GM21515 (cell line): ENCODE results near the gene SRD5A2.
"Not testable (repeated sequence)": the region's sequence is repeated elsewhere in the genome, so short reads cannot be mapped to it uniquely, and the experiment has no call there.

ENCODE experiments used
- ATAC-seq: cut with Tn5 transposase; IDR thresholded peaks from one replicate; pipeline ENCODE4 v1.9.1; 2021; ENCODE audit not compliant: unreplicated experiment

Gene SRD5A2

DNA sequence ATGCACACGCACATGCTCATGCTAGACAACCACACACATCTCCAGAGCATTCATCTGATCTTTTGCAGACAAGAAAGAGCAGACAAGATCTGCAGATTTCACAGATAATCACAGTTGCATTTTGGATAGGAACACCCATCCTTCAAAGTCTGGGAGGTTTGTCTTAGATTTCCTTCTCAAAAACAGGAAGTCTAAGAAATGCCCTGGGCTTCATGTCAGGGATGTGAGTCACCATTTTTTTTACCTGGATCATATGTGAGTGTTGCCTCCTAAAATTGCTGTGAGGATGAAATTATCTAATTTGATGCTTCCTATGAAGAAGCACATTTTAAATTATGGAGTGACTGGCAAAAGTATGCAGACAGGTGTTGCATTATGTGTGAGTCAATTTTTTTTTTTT, 46.1 kb downstream of the SRD5A2 start:
- ATAC-seq, result no peak

DNA sequence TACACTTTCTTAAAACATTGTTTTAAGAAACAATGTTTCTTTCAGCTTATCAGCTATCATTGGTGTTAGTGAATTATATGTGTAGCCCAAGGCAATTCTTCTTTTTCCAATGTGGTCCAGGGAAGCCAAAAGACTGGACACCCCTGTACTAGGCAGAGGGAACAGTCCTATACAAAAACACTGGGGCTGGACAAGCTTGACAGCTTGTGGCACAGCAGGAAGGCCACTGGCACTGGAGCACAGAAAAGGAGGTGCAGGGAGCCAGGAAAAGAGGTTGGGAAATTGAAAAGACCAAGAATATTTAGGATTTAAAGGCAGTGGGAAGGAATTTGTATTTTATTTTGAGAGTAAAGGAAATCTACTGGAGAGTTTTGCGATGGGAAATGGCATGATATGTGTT, 47.7 kb downstream of the SRD5A2 start:
- no peak for ATAC-seq

DNA sequence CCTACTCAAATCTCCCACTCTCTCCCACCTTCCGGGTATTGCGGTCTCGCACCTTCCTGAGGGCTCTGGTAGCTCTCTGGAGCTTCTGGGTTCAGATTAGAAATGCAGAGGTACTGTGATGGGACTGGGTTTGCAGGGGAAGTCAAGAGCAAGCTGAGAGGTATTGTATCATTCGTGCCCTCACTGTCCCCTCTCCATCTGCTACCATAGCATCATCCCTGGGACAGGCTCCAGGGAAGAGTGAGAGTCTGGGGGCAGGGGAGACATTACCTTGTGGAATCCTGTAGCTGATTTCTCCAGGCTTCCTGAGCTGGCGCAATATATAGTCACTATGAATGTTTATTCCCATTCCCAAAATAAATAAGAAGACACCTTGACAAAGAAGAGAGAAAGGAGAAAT, 49.6 kb downstream of the SRD5A2 start:
- ATAC-seq, result no peak

DNA sequence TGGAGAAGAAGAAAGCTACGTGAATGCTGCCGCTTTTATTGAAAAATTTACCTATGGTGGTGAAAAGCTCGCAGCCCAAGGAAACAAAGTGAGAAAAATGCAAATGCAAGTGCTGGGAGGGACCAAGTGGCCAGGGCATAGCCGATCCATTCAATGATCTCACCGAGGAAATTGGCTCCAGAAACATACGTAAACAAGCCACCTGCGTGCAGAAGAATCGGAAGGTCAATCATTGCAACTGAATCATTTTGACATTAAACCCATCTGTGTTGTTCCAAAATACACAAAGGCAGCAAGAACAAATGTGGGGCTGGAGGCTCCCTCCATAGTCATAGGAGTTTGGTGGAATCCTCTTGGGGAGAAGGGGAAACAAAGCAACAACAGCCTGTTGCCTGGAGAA, 51.5 kb downstream of the SRD5A2 start:
- ATAC-seq, result no peak

DNA sequence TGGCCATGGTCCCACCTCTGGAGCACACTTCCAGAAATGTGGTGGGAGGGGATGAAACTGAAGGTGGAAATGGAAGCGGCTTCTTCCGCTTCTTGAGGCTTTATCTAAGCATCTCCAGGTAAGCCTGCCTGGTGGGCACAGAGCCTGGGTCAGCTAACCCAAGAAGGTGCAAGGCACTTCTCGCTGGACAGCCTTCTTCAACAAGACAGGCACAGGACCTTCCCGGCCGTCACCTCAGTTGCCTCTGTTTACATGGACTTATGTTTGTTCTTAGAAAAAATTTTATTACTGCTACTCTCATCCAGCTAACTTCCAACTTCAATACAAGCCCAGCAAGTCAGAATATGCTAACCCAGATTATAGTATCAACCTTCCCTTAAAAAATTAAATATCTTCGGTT, 51.9 kb downstream of the SRD5A2 start:
- no peak for ATAC-seq

DNA sequence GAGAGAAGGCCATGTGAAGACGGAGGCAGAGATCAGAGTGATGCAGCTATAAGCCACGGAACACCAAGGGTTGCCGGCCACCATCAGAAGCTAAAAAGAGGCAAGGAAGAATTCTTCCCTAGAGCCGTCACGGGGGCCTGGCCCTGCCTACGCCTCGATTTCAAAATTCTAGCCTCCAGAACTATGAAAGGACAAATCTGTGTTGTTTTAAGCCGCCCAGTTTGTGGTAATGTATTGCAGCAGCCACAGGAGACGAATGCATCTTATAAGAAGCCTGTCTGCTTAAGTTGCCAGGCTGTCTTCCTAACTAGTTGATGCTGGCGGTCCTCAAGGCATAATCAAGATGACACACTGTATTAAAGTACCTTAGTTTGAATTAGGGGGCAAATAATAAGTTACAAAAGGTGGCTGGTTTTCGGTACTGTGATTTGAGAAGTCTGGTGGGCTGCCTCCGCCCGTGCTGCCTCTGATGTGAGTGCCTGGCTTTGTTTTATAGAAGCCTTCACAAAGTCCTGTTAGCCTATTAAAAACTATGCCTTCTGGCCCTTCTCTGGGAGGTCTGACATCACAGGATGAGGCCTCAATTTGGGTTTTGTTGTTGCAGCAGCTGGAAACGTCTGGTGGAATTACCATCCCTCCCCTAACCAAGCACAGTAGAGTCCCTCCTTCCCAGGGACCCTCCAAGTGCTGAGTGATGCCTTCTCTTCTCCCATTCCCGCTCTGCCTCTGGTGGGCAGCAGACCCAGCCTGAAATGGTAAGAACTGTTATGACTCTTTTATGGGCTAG, 53.6 kb downstream of the SRD5A2 start:
- no peak for ATAC-seq

DNA sequence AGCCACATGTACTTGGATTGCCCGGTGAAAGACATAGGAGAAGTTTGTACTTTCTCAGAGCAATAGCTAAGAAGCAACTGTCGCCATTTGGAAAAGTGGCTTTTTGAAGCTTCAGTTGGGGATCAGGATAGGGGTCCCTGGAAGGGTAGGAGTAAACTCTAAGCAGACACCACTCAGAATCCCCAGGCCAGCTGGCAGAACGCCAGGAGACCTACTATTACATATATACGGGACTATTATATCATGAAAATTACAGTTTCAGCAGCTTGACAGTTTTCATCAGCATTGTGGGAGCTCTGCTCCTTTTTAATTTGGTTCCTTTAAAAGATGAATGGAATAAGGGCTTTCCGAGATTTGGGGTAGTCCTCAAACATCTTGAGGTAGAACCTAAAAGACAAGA, 54.9 kb downstream of the SRD5A2 start:
- ATAC-seq, result no peak

DNA sequence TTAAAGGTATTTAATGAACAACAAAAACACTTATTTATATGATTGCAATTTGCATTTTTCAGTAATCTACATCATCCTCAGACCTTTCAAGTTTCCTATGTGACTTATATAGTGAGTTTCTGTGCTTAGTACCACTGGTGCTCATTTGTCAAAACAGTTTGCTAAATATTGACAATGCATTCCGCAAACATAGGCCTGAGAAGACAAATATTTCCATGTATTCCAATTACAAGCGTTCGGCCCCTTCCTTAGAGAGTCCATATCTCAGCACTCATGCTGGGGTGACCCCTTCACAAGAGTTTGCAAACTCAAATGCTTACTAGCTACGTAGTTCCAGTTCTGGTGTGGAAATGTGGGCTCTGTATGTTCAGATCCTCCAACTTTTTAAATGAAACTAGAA, 56.1 kb downstream of the SRD5A2 start:
- ATAC-seq, result no peak

DNA sequence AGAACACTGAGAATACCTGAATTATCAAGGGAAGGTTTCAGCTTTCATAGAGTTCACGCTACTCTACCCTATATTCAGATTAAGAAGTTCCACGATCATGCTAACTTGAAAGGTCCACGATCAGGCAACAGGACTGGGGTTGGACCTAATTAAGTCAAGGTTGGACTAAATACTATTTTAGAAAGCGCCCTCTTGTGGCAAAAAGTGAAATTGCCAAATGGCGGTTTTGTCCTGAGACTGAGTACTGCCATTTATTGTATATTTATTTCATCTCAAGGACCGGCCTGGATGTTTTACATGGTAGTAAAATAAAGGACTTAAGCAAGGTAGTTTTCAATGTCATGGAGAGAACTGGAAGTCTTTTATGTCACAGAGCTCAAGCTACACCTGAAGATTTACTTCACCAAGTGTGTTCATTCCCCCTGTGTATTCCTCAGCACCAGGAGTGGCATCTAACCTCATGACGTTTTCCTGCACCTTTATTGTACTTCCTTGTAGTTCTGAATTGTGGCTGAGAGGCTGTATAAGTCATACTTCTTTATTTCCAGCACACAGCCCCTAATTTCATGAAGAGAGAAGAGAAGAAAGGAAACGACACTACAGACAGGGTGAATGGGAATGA, 56.8 kb downstream of the SRD5A2 start:
- no peak for ATAC-seq

DNA sequence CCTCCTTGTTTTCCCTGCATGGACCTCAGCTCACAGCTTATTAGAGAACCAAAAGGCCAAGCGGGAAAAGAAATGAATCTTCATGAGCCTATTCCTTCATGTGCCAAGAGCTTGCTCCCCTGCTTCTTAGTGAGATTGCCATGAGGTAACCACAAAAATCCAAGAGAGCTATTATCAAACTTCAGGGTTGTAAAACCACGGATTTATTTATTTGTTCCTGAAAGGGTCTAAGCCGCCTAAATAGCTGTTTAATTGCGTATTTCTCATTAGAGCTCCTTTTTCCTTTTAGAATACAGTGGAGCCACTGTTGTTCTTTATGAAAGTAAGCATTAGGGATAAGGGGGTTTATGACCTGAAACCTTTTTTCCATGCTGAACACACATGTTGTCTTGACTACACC, 58.0 kb downstream of the SRD5A2 start:
- ATAC-seq, result no peak

DNA sequence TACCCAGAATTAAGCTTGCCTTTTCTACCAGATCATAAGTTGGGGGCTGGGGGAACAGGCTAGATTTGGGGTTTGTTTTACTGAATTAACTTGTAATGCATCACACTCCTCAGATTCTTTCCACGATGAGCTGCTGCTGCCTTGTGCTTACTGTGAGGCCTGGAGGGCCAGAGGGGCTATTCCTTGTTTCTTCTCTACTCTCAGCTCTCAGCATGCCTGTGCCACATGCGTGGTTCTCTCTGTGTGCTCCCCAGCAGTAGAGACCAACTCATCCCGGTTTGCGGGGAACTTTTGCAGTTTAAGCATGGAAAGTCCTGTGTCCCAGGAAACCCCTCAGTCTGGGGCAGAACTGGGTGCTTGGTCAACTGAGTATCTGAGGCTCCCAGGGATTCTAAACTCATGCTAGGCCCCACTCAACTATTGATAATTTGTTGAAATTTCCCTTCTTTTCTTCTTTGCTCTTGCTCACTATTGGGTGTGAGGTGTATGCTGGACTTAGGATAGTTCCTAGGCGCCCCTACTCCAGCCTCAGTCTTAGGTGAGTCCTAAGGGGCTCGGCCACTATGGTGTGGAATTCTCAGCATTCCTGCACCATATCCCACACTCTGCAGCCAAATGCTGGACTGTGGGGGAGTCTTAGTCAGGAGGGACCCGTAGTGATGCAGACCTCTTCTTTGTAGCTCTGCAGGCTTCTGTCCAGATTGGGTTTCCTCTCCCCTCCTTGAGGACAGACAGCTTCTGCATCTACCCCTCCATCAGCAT, 63.1 kb downstream of the SRD5A2 start:
- no peak for ATAC-seq

DNA sequence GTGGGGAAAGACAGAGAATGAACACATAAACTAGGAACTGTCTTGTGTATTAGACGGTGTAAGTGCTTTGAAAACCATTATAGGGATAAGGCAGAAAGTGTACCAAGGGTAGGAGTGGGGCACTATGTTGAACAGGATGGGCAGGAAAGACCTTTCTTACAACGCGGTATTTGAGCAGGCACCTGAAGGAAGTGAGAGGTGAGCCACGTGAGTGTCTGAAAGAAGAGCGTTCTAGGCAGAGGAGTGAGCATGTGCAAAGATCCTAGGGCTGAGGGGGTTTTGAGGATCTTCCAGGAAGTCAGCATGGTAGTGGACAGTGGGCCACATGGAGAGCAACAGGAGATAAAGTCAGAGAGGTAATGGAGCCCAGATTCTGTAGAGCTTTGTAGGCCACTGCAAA, 65.2 kb downstream of the SRD5A2 start:
- ATAC-seq, result no peak

DNA sequence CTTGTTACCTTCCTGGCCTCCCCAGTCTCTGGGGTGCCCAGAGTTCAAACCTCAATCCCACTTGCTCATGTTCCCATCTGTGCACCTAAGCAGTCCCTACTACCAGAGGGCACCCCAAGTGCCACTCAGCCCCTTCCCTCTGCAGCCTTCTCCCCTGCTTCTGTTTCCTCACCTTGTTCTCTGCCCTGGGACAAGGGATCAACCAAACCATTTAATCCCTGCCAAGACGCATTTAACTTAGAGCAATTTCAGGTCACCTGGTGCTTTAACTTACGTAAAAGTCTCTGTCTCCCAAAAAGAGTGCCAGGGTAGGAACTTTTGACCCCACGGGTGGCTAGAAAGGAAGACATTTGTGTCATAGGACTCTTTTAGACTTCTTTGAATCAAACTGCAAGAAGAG, 67.2 kb downstream of the SRD5A2 start:
- ATAC-seq, result no peak

DNA sequence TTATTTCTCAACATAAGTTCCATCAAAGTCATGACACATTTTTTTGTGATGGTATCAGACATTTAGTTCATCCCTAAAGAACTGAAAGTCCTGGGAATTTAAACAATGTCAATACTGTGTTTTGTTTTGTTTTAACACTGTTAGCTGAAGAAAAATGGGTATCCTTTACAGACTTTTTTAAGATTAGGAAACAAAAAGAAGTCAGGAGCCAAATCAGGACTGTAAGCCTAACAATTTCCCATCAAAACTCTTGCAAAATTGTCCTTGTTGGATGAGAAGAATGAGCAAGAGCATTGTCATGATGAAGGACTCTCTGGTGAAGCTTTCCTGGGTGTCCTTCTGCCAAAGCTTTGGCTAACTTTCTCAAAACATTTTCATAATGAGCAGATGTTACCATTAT, 69.4 kb downstream of the SRD5A2 start:
- ATAC-seq, result no peak

DNA sequence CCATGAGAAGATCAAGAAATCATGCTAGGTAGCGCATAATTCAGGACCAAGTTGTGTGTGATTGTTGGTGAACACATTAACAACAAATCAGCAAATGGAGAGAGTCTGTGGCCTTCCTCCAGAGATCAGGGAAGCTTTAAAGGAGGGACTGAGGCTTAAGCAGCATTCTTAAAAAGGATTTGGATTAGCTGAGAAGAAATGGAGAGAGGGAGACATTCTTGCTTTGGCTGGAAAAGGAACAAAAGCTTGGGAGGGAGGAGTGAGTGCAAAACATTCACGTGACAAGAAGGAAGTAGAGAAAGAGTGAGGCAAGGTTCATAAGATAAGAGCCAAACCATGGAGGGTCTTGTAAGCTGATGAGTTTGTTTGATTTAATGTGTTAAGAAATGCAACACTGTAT, 75.6 kb downstream of the SRD5A2 start:
- ATAC-seq, result no peak

DNA sequence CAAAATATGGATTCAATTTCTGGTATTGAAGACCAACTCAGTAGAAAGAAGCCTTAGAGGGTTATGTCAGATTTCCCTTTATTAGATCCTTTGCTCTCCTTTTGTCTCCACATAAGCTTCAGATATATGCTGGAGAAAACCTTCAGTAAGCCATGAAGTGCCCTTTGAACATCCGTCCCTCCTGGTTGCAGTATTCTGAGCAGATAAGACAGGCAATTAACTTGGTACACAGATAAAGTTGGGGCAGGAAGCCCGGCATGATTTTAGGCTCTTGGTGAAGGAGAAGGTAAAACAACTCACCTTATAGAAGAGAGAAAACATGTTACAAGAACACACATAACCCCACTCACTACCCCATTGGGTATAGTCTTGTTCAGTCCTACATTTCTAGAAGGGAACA, 76.4 kb downstream of the SRD5A2 start:
- ATAC-seq, result no peak

DNA sequence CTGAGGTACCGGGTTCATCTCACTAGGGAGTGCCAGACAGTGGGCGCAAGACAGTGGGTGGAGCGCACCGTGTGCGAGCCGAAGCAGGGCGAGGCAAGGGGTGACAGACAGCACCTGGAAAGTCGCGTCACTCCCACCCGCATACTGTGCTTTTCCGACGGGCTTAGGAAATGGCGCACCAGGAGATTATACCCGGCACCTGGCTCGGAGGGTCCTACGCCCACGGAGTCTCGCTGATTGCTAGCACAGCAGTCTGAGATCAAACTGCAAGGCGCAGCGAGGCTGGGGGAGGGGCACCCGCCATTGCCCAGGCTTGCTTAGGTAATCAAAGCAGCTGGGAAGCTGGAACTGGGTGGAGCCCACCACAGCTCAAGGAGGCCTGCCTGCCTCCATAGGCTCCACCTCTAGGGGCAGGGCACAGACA, 84.3 kb downstream of the SRD5A2 start:
- not testable (repeated sequence) for ATAC-seq

DNA sequence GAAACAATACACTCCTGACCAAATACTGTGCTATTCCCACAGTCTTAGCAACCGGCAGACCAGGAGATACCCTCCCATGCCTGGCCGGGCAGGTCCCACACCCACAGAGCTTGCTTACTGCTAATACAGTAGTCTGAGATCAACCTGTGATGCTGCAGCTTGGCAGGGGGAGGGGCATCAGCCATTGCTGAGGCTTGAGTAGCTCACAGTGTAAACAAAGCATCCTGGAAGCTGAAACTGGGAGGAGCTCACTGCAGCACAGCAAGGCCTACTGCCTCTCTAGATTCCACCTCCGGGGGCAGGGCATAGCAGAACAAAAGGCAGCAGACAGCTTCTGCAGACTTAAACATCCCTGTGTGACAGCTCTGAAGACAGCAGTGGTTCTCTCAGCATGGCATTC, 91.4 kb downstream of the SRD5A2 start:
- ATAC-seq, result not testable (repeated sequence)

DNA sequence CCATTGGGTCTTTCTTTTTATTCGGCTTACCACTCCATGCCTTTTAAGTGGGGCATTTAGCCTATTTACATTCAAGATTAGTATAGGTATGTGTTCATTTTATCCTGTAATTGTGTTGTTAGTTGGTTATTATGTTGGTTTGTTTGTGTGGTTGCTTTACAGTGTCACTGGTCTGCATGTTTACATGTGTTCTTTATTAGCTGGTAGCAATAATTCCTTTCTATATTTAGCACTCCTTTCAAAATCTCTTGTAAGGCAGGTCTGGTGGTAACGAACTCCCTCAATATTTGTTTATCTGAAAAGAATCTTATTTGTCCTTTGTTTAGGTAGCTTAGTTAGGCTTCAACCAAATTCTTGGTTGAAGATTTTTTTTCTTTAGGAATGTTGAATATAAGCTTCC, 97.5 kb downstream of the SRD5A2 start:
- ATAC-seq, result no peak

DNA sequence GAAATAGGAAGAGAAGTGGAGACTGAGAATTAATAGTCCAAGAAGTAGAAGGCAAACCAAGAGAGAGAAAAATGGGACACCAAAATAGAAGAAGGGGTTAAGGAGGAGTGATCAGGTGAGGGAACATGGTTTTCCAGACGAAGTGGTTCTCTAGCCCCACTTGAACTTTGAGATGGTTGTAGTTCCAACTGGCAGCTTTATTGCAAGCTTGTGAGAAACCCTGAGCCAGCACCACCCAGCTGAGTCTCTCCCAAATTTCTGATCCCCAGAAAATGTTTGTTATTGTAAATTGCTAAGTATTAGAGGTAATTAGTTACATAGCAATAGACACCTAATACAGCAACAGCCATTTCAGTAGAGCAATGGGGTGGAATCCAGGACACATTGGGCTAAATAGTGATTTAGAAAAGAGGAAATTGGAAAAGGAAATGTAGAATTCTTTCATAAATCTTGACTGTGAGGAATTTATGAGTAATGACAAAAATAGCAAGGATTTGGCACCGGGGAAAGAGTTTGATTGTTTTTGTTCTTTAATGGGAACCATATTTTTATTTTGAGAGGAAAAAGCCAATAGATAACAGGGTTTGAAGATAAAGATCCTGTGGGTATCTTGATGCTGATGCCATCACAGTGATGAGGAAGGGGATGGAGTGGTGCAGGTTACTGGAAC, 104.1 kb downstream of the SRD5A2 start:
- ATAC-seq, result no peak

DNA sequence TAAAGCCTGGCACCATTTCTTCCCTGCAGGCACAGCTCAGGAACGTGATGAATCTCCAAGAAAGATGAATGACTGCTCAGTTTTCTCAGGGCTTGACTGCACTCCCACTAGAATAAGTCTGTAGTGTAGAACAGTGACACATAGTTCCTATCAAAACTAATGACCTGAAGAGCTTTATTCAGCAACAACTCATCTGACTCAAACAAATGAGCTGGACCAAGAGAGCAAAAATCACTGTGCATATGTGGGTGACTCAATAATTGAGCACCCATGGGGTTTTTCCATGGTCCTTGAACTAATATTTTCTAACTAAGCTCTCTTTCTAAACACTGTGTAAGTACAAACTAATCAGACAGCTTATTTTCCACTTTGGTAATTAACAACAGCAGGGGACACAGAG, 105.0 kb downstream of the SRD5A2 start:
- ATAC-seq, result no peak

DNA sequence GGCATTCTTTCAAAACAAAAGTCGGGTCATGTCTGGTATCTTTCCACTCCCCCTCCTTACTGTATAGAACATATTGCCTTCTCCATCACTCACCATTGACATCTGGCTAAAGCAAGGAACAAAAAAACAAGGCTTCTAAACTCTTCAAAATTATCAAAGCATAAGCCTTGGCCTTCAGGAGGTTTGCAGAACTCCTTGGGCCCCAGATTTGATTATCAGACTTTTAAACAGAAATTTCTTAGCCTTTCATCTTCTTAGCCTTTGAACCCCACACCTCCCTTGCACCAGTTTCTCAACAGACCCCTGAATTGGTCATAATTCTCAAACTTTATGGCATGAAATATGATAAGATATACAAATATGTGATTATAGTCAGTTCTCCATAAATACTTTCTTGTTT, 106.4 kb downstream of the SRD5A2 start:
- no peak for ATAC-seq
